B cell (primary cell): ENCODE results near the gene CDH1. TPM values are rescaled to one million over a fixed set of nuclear protein-coding genes. Genes with fewer than 3 reads are reported as not detected.

Source experiments
- ATAC-seq: fragments of 200-7000 bp; cut with Tn5 transposase; one replicate; pipeline ENCODE4 v1.10.0; 2021; ENCODE audit warnings: low read depth, mild to moderate bottlenecking, moderate number of reproducible peaks, moderate library complexity
- CTCF ChIA-PET: fragments of 350-600 bp; sonication (Branson Sonifier 250); formaldehyde crosslinking; loops from one replicate; lab custom pipeline; 2021; ENCODE audit warnings: antibody characterized with exemption, inconsistent platforms; lab: Charles Lee
- POLR2A ChIA-PET: fragments of 350-600 bp; sonication (Branson Sonifier 250); formaldehyde crosslinking; loops from one replicate; lab custom pipeline; 2021; ENCODE audit warnings: antibody characterized with exemption; lab: Charles Lee
- DNase-seq: peaks from one replicate; pipeline ENCODE4 v3.0.0; 2013
- H2AFZ ChIP-seq: 2 replicates; pipeline ENCODE4 v1.6.1; 2012; ENCODE audit warnings: mild to moderate bottlenecking, low read depth, low read length; ENCODE audit not compliant: insufficient read depth, poor library complexity, severe bottlenecking
- H3K27ac ChIP-seq, 2 donors: 1 replicate in 1 of 2; 2 replicates in 1 of 2; pipeline ENCODE4 v1.5.1; 2012 to 2013; ENCODE audit warnings: low read length in 2 of 2, mild to moderate bottlenecking in 2 of 2, moderate library complexity in 1 of 2
- H3K27me3 ChIP-seq, 4 experiments: fragments of 200-600 bp in 1 of 4; sonication (generic) in 1 of 4; replicated peaks in 1 of 4; 1 replicate in 2 of 4; 2 replicates in 2 of 4; pipeline versions ENCODE4 v1.6.1 to v1.7.0; 2013 to 2016; ENCODE audit warnings: low read length in 3 of 4, mild to moderate bottlenecking in 2 of 4, mixed read lengths in 1 of 4, moderate library complexity in 1 of 4; ENCODE audit not compliant: insufficient read depth in 4 of 4, control insufficient read depth in 3 of 4; ENCODE audit errors: control extremely low read depth in 1 of 4
- H3K36me3 ChIP-seq, 2 experiments: replicated peaks in 1 of 2; 1 replicate in 1 of 2; 2 replicates in 1 of 2; pipeline versions ENCODE4 v1.6.1 to v1.7.1; 2013; ENCODE audit warnings: low read length in 1 of 2; ENCODE audit not compliant: insufficient read depth in 2 of 2, control insufficient read depth in 1 of 2; ENCODE audit errors: control extremely low read depth in 1 of 2, extremely low read depth in 1 of 2
- H3K4me1 ChIP-seq, 2 donors: fragments of 200-600 bp in 1 of 2; sonication (generic) in 1 of 2; 1 replicate in 1 of 2; 2 replicates in 1 of 2; pipeline versions ENCODE4 v1.5.1 to v1.6.1; 2013 to 2017; ENCODE audit warnings: low read length in 2 of 2; ENCODE audit not compliant: control insufficient read depth in 2 of 2, insufficient read depth in 2 of 2
- H3K4me2 ChIP-seq: replicated peaks from 2 replicates; pipeline ENCODE3; 2012; ENCODE audit warnings: mild to moderate bottlenecking, low read depth, low read length; ENCODE audit not compliant: poor library complexity, severe bottlenecking
- H3K4me3 ChIP-seq, 5 experiments: fragments of 200-600 bp in 1 of 5; sonication (generic) in 1 of 5; 1 replicate in 3 of 5; 2 replicates in 2 of 5; pipeline versions ENCODE4 v1.5.1 to v1.7.0; 2011 to 2016; ENCODE audit warnings: low read length in 4 of 5, mild to moderate bottlenecking in 4 of 5, low read depth in 2 of 5, control low read depth in 1 of 5, moderate library complexity in 1 of 5; ENCODE audit not compliant: insufficient read depth in 1 of 5; ENCODE audit errors: control extremely low read depth in 1 of 5, extremely low read depth in 1 of 5
- H3K79me2 ChIP-seq: fragments of 200-600 bp; sonication (generic); one replicate; pipeline ENCODE4 v1.6.0; 2016; ENCODE audit warnings: low read length; ENCODE audit not compliant: control insufficient read depth, insufficient read depth
- H3K9ac ChIP-seq: fragments of 200-600 bp; sonication (generic); 2 replicates; pipeline ENCODE4 v1.6.1; 2017; ENCODE audit warnings: mild to moderate bottlenecking, low read length, moderate library complexity
- H3K9me3 ChIP-seq, 3 donors: one replicate each; pipeline versions ENCODE4 v1.6.1 to v1.7.1; 2013; ENCODE audit warnings: low read length in 2 of 3; ENCODE audit not compliant: control insufficient read depth in 2 of 3, insufficient read depth in 1 of 3; ENCODE audit errors: control extremely low read depth in 1 of 3
- H4K20me1 ChIP-seq: 2 replicates; pipeline ENCODE4 v1.6.0; 2012; ENCODE audit warnings: mild to moderate bottlenecking, low read length; ENCODE audit not compliant: insufficient read depth, control insufficient read depth, poor library complexity, severe bottlenecking
- H3K27ac Mint-ChIP-seq: one replicate; pipeline ENCODE4 v1.8.0; 2021; ENCODE audit warnings: mixed read lengths
- H3K27me3 Mint-ChIP-seq: one replicate; pipeline ENCODE4 v1.8.0; 2021; ENCODE audit warnings: mixed read lengths
- H3K4me1 Mint-ChIP-seq: one replicate; pipeline ENCODE4 v1.8.0; 2021; ENCODE audit warnings: mixed read lengths
- H3K4me3 Mint-ChIP-seq: one replicate; pipeline ENCODE4 v1.8.0; 2021; ENCODE audit warnings: mixed read lengths
- H3K9me3 Mint-ChIP-seq: one replicate; pipeline ENCODE4 v1.8.0; 2022; ENCODE audit warnings: mixed read lengths; ENCODE audit not compliant: insufficient read depth
- EZH2 ChIP-seq: IDR thresholded peaks from 2 replicates; pipeline ENCODE4 v1.6.1; 2012; ENCODE audit warnings: borderline replicate concordance, low read depth, mild to moderate bottlenecking, moderate library complexity, low read length; ENCODE audit not compliant: insufficient read depth, poor library complexity, severe bottlenecking
- WGBS: methylation state at CpG from one replicate; pipeline ENCODE4 v1.1.5; 2013; ENCODE audit warnings: missing lambda C conversion rate; ENCODE audit not compliant: insufficient coverage; 5-methylcytosine and 5-hydroxymethylcytosine counted together
- intact Hi-C: fragments of 100-400 bp; cut with micrococcal nuclease; formaldehyde crosslinking; loops from one replicate; pipeline ENCODE4 v1.10.0; 2022
- polyA plus RNA-seq: library from polyadenylated mRNA; depleted of rRNA; stranded (reverse); fragments of >200 nt; gene quantifications from 2 replicates; pipeline ENCODE4 v1.2.3, GENCODE V29; 2012
- total RNA-seq, 2 donors: library from RNA; stranded (reverse); fragments of 120-200 nt in 1 of 2; gene quantifications; 1 replicate in 1 of 2; 2 replicates in 1 of 2; pipeline versions ENCODE4 v1.2.3 to v1.2.4, GENCODE V29; 2013 to 2022
- TF ChIP-seq, protein P1 (sequence below): fragments of 200-600 bp; IDR thresholded peaks from one replicate; pipeline ENCODE4 v1.8.0; 2022; ENCODE audit warnings: antibody characterized with exemption, mild to moderate bottlenecking

Gene CDH1
- total and polyA plus RNA-seq, 2 donors (not counting 1 experiment from before 2014, with no cell fraction given) = 2.0 TPM; not detected in 1

DNA sequence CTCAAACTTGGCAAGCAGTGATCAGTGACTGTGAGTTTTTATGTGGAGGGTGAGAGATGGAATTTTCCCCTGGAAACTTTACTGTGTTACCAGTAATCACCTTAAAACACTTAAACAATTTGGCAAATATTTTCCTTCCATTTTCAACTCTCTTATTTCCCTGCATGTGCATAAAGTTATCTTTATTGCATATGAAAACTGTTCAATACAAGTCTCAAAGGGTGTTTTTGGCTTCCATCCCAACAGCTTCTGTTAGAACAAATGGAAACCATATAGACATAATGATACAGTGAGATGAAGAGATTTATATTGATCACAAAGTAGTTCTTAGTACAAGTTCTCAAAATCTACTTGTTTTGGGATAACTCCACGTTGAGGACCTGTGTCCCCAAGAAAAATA lies 69.9 kb downstream of the CDH1 start:
- POLR2A ChIA-PET = no interaction called here

DNA sequence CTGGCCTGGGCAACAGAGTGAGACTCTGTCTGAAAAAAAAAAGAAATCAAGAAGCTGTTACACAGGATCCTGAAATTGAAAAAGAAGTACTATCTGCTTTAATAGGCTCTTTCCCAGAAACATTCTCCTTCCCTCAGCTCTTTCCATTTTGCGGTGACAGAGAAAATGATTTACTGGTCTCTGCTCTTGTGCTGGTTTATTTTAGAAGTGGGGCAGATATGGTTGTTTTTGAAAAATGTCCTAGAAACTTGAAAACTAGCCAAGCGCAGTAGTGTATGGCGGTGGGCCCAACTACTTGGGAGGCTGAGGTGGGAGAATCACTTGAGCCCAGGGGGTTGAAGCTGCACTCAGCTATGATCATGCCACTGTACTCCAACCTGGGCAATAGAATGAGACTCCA lies 77.4 kb downstream of the CDH1 start:
- WGBS = no CpG with 5 or more reads among the region's 3 CpGs
- ChIA-PET CTCF (interaction anchor here (1.7 kb wide), 1 partner anchor 14 kb away, joined by 5 read pairs; no protein-coding TSS in a partner anchor), POLR2A (no interaction called here)
- no peak overlapping the region for H3K4me3 ChIP-seq
- DNase-seq (no peak), ATAC-seq (no peak)
- no peaks in the 10 kb centered on the region for H3K9me3 ChIP-seq
- H3K9ac ChIP-seq = no peak overlapping the region
- H3K36me3 ChIP-seq = no peaks in the 10 kb centered on the region
- H4K20me1 ChIP-seq = no peaks in the 10 kb centered on the region
- Mint-ChIP-seq H3K4me3 (no peak overlapping the region), H3K4me1 (no peaks in the 10 kb centered on the region), H3K27ac (no peak overlapping the region), H3K27me3 (peaks cover 17% of the 10 kb centered on the region), H3K9me3 (no peaks in the 10 kb centered on the region)
- TF ChIP-seq, protein P1, sequence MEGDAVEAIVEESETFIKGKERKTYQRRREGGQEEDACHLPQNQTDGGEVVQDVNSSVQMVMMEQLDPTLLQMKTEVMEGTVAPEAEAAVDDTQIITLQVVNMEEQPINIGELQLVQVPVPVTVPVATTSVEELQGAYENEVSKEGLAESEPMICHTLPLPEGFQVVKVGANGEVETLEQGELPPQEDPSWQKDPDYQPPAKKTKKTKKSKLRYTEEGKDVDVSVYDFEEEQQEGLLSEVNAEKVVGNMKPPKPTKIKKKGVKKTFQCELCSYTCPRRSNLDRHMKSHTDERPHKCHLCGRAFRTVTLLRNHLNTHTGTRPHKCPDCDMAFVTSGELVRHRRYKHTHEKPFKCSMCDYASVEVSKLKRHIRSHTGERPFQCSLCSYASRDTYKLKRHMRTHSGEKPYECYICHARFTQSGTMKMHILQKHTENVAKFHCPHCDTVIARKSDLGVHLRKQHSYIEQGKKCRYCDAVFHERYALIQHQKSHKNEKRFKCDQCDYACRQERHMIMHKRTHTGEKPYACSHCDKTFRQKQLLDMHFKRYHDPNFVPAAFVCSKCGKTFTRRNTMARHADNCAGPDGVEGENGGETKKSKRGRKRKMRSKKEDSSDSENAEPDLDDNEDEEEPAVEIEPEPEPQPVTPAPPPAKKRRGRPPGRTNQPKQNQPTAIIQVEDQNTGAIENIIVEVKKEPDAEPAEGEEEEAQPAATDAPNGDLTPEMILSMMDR = no peak
- no peak for TF ChIP-seq EZH2
- no peak overlapping the region for H2AFZ ChIP-seq
- H3K79me2 ChIP-seq = no peaks in the 10 kb centered on the region
- no peak overlapping the region for H3K27ac ChIP-seq
- H3K4me2 ChIP-seq = no peak overlapping the region
- H3K27me3 ChIP-seq = no peaks in the 10 kb centered on the region
- intact Hi-C loops = no loop called here
- H3K4me1 ChIP-seq = no peaks in the 10 kb centered on the region

More for the DNA sequence above, 69.9 kb downstream of the CDH1 start:
- H3K27ac ChIP-seq = no peak overlapping the region
- no peak overlapping the region for H3K27ac Mint-ChIP-seq
- 90% methylated on average over 1 of the region's 1 CpG for WGBS
- intact Hi-C loops = no loop called here
- H3K36me3 ChIP-seq = no peaks in the 10 kb centered on the region
- ATAC-seq (no peak), DNase-seq (no peak)
- H3K4me2 ChIP-seq = no peak overlapping the region
- no peaks in the 10 kb centered on the region for H3K9me3 ChIP-seq
- TF ChIP-seq, protein P1 = no peak
- no peak for TF ChIP-seq EZH2
- H3K27me3 ChIP-seq = peaks cover 0 to 7% (median 2%) of the 10 kb centered on the region in 4 experiments
- H3K4me1 Mint-ChIP-seq = no peaks in the 10 kb centered on the region
- no peaks in the 10 kb centered on the region for H4K20me1 ChIP-seq
- peaks cover 19% of the 10 kb centered on the region for H3K27me3 Mint-ChIP-seq
- H3K4me1 ChIP-seq = no peaks in the 10 kb centered on the region
- H3K9me3 Mint-ChIP-seq = no peaks in the 10 kb centered on the region
- H2AFZ ChIP-seq = no peak overlapping the region
- CTCF ChIA-PET = interaction anchor here (2.0 kb wide), 1 partner anchor 216 kb away, joined by 5 read pairs; no protein-coding TSS in a partner anchor
- H3K9ac ChIP-seq = no peak overlapping the region
- H3K4me3 ChIP-seq = no peak overlapping the region
- no peak overlapping the region for H3K4me3 Mint-ChIP-seq
- no peaks in the 10 kb centered on the region for H3K79me2 ChIP-seq
